ENCODE results near the gene RAI1. TPM values are rescaled to one million over a fixed set of nuclear protein-coding genes. Genes with fewer than 3 reads are reported as not detected.

The RAI1 gene
- total RNA-seq, 4 donors from 2014 or later = 12.8 to 51.2 (median 47.6) TPM

- no peak for DNase-seq
- Histone ChIP-seq H3K4me1 (peaks cover 0 to 40% (median 2%) of the 10 kb centered on the region in 4 donors), H3K9me3 (no peaks in the 10 kb centered on the region)
These were observed 111.5 kb downstream of the RAI1 start for GRCh38 chr17:17792551-17793377.

DNA sequence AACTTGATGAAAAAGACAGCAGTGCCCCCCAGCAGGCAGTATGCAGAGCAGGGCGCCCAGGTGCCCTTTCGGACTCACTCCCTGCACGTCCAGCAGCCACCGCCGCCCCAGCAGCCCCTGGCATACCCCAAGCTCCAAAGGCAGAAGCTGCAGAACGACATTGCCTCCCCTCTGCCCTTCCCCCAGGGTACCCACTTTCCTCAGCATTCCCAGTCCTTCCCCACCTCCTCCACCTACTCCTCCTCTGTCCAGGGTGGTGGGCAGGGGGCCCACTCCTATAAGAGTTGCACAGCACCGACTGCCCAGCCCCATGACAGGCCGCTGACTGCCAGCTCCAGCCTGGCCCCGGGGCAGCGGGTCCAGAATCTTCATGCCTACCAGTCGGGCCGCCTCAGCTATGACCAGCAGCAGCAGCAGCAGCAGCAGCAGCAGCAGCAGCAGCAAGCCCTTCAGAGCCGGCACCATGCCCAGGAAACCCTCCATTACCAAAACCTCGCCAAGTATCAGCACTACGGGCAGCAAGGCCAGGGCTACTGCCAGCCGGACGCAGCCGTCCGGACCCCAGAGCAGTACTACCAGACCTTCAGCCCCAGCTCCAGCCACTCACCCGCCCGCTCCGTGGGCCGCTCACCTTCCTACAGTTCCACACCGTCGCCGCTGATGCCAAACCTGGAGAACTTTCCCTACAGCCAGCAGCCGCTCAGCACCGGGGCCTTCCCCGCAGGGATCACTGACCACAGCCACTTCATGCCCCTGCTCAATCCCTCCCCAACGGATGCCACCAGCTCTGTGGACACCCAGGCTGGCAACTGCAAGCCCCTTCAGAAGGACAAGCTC is 112.3 kb downstream of the RAI1 start:
- Histone ChIP-seq H3K27me3 (no peaks in the 10 kb centered on the region), H3K27ac (peak overlapping the region in 1 of 4 donors; percentile 46), H3K9me3 (no peaks in the 10 kb centered on the region), H3K4me3 (no peak overlapping the region), H3K4me1 (peaks cover 0 to 40% (median 2%) of the 10 kb centered on the region in 4 donors), H3K36me3 (peaks cover 0 to 49% (median 0%) of the 10 kb centered on the region in 3 donors)
- TF ChIP-seq, protein P1, sequence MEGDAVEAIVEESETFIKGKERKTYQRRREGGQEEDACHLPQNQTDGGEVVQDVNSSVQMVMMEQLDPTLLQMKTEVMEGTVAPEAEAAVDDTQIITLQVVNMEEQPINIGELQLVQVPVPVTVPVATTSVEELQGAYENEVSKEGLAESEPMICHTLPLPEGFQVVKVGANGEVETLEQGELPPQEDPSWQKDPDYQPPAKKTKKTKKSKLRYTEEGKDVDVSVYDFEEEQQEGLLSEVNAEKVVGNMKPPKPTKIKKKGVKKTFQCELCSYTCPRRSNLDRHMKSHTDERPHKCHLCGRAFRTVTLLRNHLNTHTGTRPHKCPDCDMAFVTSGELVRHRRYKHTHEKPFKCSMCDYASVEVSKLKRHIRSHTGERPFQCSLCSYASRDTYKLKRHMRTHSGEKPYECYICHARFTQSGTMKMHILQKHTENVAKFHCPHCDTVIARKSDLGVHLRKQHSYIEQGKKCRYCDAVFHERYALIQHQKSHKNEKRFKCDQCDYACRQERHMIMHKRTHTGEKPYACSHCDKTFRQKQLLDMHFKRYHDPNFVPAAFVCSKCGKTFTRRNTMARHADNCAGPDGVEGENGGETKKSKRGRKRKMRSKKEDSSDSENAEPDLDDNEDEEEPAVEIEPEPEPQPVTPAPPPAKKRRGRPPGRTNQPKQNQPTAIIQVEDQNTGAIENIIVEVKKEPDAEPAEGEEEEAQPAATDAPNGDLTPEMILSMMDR (IDR thresholded peaks at IDR 0.05) = no peak
- TF ChIP-seq POLR2A (IDR thresholded peaks at IDR 0.05) = no peak
- no peak for DNase-seq

More at GRCh38 chr17:17792551-17793377, 111.5 kb downstream of the RAI1 start:
- Histone ChIP-seq H3K36me3 (peaks cover 0 to 44% (median 0%) of the 10 kb centered on the region in 3 donors), H3K27me3 (no peaks in the 10 kb centered on the region), H3K27ac (peak overlapping the region in 1 of 4 donors; percentile 46), H3K4me3 (no peak overlapping the region)
- no peak for TF ChIP-seq POLR2A (IDR thresholded peaks at IDR 0.05)
- TF ChIP-seq, protein P1 (IDR thresholded peaks at IDR 0.05) = no peak

DNA sequence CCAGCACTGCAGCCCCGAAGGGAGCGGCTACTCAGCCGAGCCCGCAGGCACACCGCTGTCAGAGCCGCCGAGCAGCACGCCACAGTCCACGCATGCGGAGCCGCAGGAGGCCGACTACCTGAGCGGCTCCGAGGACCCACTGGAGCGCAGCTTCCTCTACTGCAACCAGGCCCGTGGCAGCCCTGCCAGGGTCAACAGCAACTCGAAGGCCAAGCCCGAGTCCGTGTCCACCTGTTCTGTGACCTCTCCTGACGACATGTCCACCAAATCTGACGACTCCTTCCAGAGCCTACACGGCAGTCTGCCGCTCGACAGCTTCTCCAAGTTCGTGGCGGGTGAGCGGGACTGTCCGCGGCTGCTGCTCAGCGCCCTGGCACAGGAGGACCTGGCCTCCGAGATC is 113.1 kb downstream of the RAI1 start:
- H3K4me3 ChIP-seq = no peak overlapping the region
- no peak for DNase-seq
- TF ChIP-seq POLR2A (IDR thresholded peaks at IDR 0.05) = no peak
- TF ChIP-seq, protein P1 (IDR thresholded peaks at IDR 0.05) = no peak
- no peaks in the 10 kb centered on the region for H3K27me3 ChIP-seq
- H3K36me3 ChIP-seq = peaks cover 0 to 53% (median 0%) of the 10 kb centered on the region in 3 donors
- H3K27ac ChIP-seq = no peak overlapping the region
- H3K4me1 ChIP-seq = peaks cover 0 to 40% (median 2%) of the 10 kb centered on the region in 4 donors
- no peaks in the 10 kb centered on the region for H3K9me3 ChIP-seq

DNA sequence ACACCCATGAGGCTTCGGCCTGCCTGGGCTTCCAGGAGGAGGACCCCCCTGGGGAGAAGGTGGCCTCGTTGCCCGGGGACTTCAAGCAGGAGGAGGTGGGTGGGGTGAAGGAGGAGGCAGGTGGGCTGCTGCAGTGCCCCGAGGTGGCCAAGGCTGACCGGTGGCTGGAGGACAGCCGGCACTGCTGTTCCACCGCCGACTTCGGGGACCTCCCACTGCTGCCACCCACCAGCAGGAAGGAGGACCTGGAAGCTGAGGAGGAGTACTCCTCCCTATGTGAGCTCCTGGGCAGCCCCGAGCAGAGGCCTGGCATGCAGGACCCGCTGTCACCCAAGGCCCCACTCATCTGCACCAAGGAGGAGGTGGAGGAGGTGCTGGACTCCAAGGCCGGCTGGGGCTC is 114.0 kb downstream of the RAI1 start:
- no peaks in the 10 kb centered on the region for H3K27me3 ChIP-seq
- no peak overlapping the region for H3K27ac ChIP-seq
- H3K36me3 ChIP-seq = peaks cover 0 to 53% (median 0%) of the 10 kb centered on the region in 3 donors
- H3K4me1 ChIP-seq = peaks cover 0 to 31% (median 2%) of the 10 kb centered on the region in 4 donors
- TF ChIP-seq, protein P1 (IDR thresholded peaks at IDR 0.05) = no peak
- TF ChIP-seq POLR2A (IDR thresholded peaks at IDR 0.05) = no peak
- H3K9me3 ChIP-seq = no peaks in the 10 kb centered on the region
- DNase-seq = no peak
- no peak overlapping the region for H3K4me3 ChIP-seq

DNA sequence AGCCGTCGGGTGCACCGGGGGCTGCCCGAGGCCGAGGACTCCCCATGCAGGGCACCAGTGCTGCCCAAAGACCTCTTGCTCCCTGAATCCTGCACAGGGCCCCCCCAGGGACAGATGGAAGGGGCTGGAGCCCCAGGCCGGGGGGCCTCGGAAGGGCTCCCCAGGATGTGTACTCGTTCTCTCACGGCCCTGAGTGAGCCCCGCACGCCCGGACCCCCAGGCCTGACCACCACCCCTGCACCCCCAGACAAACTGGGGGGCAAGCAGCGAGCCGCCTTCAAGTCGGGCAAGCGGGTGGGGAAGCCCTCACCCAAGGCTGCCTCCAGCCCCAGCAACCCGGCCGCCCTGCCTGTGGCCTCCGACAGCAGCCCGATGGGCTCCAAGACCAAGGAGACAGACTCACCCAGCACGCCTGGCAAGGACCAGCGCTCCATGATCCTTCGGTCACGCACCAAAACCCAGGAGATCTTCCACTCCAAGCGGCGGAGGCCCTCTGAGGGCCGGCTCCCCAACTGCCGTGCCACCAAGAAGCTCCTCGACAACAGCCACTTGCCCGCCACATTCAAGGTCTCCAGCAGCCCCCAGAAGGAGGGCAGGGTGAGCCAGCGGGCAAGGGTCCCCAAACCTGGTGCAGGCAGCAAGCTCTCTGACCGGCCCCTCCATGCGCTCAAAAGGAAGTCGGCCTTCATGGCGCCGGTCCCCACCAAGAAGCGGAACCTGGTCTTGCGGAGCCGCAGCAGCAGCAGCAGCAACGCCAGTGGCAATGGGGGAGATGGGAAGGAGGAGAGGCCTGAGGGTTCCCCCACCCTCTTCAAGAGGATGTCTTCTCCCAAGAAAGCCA is 114.9 kb downstream of the RAI1 start:
- peaks cover 0 to 26% (median 2%) of the 10 kb centered on the region in 4 donors for H3K4me1 ChIP-seq
- no peak overlapping the region for H3K27ac ChIP-seq
- TF ChIP-seq POLR2A (IDR thresholded peaks at IDR 0.05) = no peak
- TF ChIP-seq, protein P1 (IDR thresholded peaks at IDR 0.05) = no peak
- peaks cover 0 to 53% (median 0%) of the 10 kb centered on the region in 3 donors for H3K36me3 ChIP-seq
- H3K9me3 ChIP-seq = no peaks in the 10 kb centered on the region
- no peaks in the 10 kb centered on the region for H3K27me3 ChIP-seq
- DNase-seq = no peak
- H3K4me3 ChIP-seq = no peak overlapping the region
